GM18858 (cell line): ENCODE results near the gene MED12L.

Experiments
- ATAC-seq: cut with Tn5 transposase; IDR thresholded peaks from one replicate; pipeline ENCODE4 v1.9.1; 2021; ENCODE audit not compliant: unreplicated experiment

MED12L gene

GRCh38 chr3:151316267-151316991 lies 231.0 kb downstream of the MED12L start, which contains the start of gene GPR87:
GPR87 (minus strand) TSS chr3:151316820; CDS start chr3:151300100, 16,720 bp downstream.
- peak; percentile 59 for ATAC-seq

- no peak for ATAC-seq
These were observed 232.8 kb downstream of the MED12L start for GRCh38 chr3:151318313-151318712.

GRCh38 chr3:151318991-151319390 lies 233.5 kb downstream of the MED12L start:
- ATAC-seq: no peak

- ATAC-seq: no peak
These were observed 234.2 kb downstream of the MED12L start for GRCh38 chr3:151319628-151320027.

- ATAC-seq: no peak
These were observed 234.7 kb downstream of the MED12L start for GRCh38 chr3:151320131-151320530.

GRCh38 chr3:151321526-151321925 lies 236.1 kb downstream of the MED12L start:
- no peak for ATAC-seq

GRCh38 chr3:151322511-151322910 lies 237.0 kb downstream of the MED12L start:
- no peak for ATAC-seq

- no peak for ATAC-seq
These were observed 242.2 kb downstream of the MED12L start for GRCh38 chr3:151327571-151328198.

GRCh38 chr3:151328298-151328995 lies 243.0 kb downstream of the MED12L start:
- ATAC-seq: no peak

GRCh38 chr3:151329363-151329762 lies 243.9 kb downstream of the MED12L start, which contains the start of gene P2RY13:
P2RY13 (minus strand) TSS chr3:151329549; CDS start chr3:151329528, 21 bp downstream.
- ATAC-seq: no peak

- ATAC-seq: no peak
These were observed 244.9 kb downstream of the MED12L start for GRCh38 chr3:151330379-151330778.

- ATAC-seq: no peak
These were observed 245.4 kb downstream of the MED12L start for GRCh38 chr3:151330899-151331298.

GRCh38 chr3:151331696-151332095 lies 246.2 kb downstream of the MED12L start:
- no peak for ATAC-seq

- ATAC-seq: no peak
These were observed 260.4 kb downstream of the MED12L start for GRCh38 chr3:151345859-151346258.

- no peak for ATAC-seq
These were observed 260.8 kb downstream of the MED12L start for GRCh38 chr3:151346292-151346691.

- ATAC-seq: no peak
These were observed 262.0 kb downstream of the MED12L start for GRCh38 chr3:151347432-151347831.

GRCh38 chr3:151350656-151351055 lies 265.2 kb downstream of the MED12L start:
- no peak for ATAC-seq

- ATAC-seq: peak; percentile 88
These were observed 265.8 kb downstream of the MED12L start for GRCh38 chr3:151351219-151351618.

- peak; percentile 15 for ATAC-seq
These were observed 266.2 kb downstream of the MED12L start for GRCh38 chr3:151351648-151352047.

GRCh38 chr3:151356794-151357462 lies 271.5 kb downstream of the MED12L start:
- no peak for ATAC-seq

GRCh38 chr3:151357463-151357850 lies 272.0 kb downstream of the MED12L start:
- ATAC-seq: no peak
